ENCODE measurements around the gene C1orf146. TPM values are rescaled to one million over a fixed set of nuclear protein-coding genes. Genes with fewer than 3 reads are reported as not detected.

Gene C1orf146
- total RNA-seq, 1 donor from 2014 or later: not detected

GRCh38 chr1:92219028-92219427, 1.3 kb downstream of the C1orf146 start:
- Histone ChIP-seq H3K9ac (no peak overlapping the region), H3K27ac (no peak overlapping the region), H3K79me2 (ENCODE audit: low read depth) (no peaks in the 10 kb centered on the region), H3K4me3 (no peak overlapping the region), H3K9me3 (ENCODE audit: low read depth) (no peaks in the 10 kb centered on the region), H3F3A (ENCODE audit: low read depth) (no peaks in the 10 kb centered on the region), H3K4me1 (no peaks in the 10 kb centered on the region), H3K4me2 (no peak overlapping the region), H4K20me1 (ENCODE audit: low read depth) (no peaks in the 10 kb centered on the region), H2AFZ (replicated peaks) (no peak overlapping the region), H3K36me3 (no peaks in the 10 kb centered on the region), H3K27me3 (no peaks in the 10 kb centered on the region)
- H3K27ac Mint-ChIP-seq: no peak overlapping the region
- no peaks in the 10 kb centered on the region for H3K36me3 Mint-ChIP-seq
- no peak for TF ChIP-seq EZH2 (IDR thresholded peaks at IDR 0.05)
- no peaks in the 10 kb centered on the region for H3K4me1 Mint-ChIP-seq
- no peak overlapping the region for H3K4me3 Mint-ChIP-seq
- H3K9me3 Mint-ChIP-seq: no peaks in the 10 kb centered on the region
- peaks cover 2% of the 10 kb centered on the region for H3K27me3 Mint-ChIP-seq (ENCODE audit: insufficient read depth, low read depth)
- DNase-seq (ENCODE audit: low spot score): no peak

GRCh38 chr1:92228401-92228800, 10.7 kb downstream of the C1orf146 start:
- Histone ChIP-seq H3K9me3 (ENCODE audit: low read depth) (no peaks in the 10 kb centered on the region), H3K4me2 (no peak overlapping the region), H2AFZ (replicated peaks) (no peak overlapping the region), H3K9ac (no peak overlapping the region), H3K4me1 (no peaks in the 10 kb centered on the region), H3K79me2 (ENCODE audit: low read depth) (no peaks in the 10 kb centered on the region), H3K4me3 (no peak overlapping the region), H3K36me3 (no peaks in the 10 kb centered on the region), H3K27ac (no peak overlapping the region), H3K27me3 (no peaks in the 10 kb centered on the region), H4K20me1 (ENCODE audit: low read depth) (no peaks in the 10 kb centered on the region), H3F3A (ENCODE audit: low read depth) (no peaks in the 10 kb centered on the region)
- Mint-ChIP-seq H3K4me1 (no peaks in the 10 kb centered on the region), H3K9me3 (no peaks in the 10 kb centered on the region), H3K4me3 (no peak overlapping the region), H3K27ac (no peak overlapping the region), H3K36me3 (no peaks in the 10 kb centered on the region), H3K27me3 (ENCODE audit: insufficient read depth, low read depth) (no peaks in the 10 kb centered on the region)
- TF ChIP-seq EZH2phosphoT487 (IDR thresholded peaks at IDR 0.05) (no peak), CTCF (IDR thresholded peaks at IDR 0.05) (no peak), EZH2 (IDR thresholded peaks at IDR 0.05) (no peak)
- no peak for DNase-seq (ENCODE audit: low spot score)

GRCh38 chr1:92230736-92231135, 13.0 kb downstream of the C1orf146 start:
- no peaks in the 10 kb centered on the region for H3F3A ChIP-seq (ENCODE audit: low read depth)
- no peak overlapping the region for H3K4me3 ChIP-seq
- no peak for DNase-seq (ENCODE audit: low spot score)
- TF ChIP-seq EZH2 (IDR thresholded peaks at IDR 0.05): no peak
- TF ChIP-seq CTCF (IDR thresholded peaks at IDR 0.05): no peak
- no peak for TF ChIP-seq EZH2phosphoT487 (IDR thresholded peaks at IDR 0.05)
- H3K27me3 ChIP-seq: no peaks in the 10 kb centered on the region
- no peaks in the 10 kb centered on the region for H3K79me2 ChIP-seq (ENCODE audit: low read depth)
- Mint-ChIP-seq H3K4me3 (no peak overlapping the region), H3K36me3 (no peaks in the 10 kb centered on the region), H3K27me3 (ENCODE audit: insufficient read depth, low read depth) (no peaks in the 10 kb centered on the region), H3K27ac (no peak overlapping the region), H3K9me3 (no peaks in the 10 kb centered on the region), H3K4me1 (no peaks in the 10 kb centered on the region)
- H4K20me1 ChIP-seq (ENCODE audit: low read depth): no peaks in the 10 kb centered on the region
- H3K4me2 ChIP-seq: no peak overlapping the region
- no peak overlapping the region for H2AFZ ChIP-seq (replicated peaks)
- H3K4me1 ChIP-seq: no peaks in the 10 kb centered on the region
- no peak overlapping the region for H3K27ac ChIP-seq
- no peak overlapping the region for H3K9ac ChIP-seq
- H3K9me3 ChIP-seq (ENCODE audit: low read depth): no peaks in the 10 kb centered on the region
- H3K36me3 ChIP-seq: no peaks in the 10 kb centered on the region

GRCh38 chr1:92240034-92240433, 22.3 kb downstream of the C1orf146 start:
- H3K27me3 Mint-ChIP-seq (ENCODE audit: insufficient read depth, low read depth): peaks cover 2% of the 10 kb centered on the region
- no peak overlapping the region for H3K4me3 Mint-ChIP-seq
- no peak for DNase-seq (ENCODE audit: low spot score)
- Histone ChIP-seq H3K9me3 (ENCODE audit: low read depth) (no peaks in the 10 kb centered on the region), H3K27ac (no peak overlapping the region), H3K36me3 (no peaks in the 10 kb centered on the region), H3F3A (ENCODE audit: low read depth) (peaks cover 4% of the 10 kb centered on the region), H2AFZ (replicated peaks) (no peak overlapping the region), H3K79me2 (ENCODE audit: low read depth) (no peaks in the 10 kb centered on the region), H3K9ac (no peak overlapping the region), H4K20me1 (ENCODE audit: low read depth) (no peaks in the 10 kb centered on the region), H3K4me1 (no peaks in the 10 kb centered on the region), H3K4me2 (no peak overlapping the region), H3K4me3 (no peak overlapping the region), H3K27me3 (no peaks in the 10 kb centered on the region)
- TF ChIP-seq CTCF (IDR thresholded peaks at IDR 0.05): no peak
- no peak for TF ChIP-seq EZH2phosphoT487 (IDR thresholded peaks at IDR 0.05)
- TF ChIP-seq EZH2 (IDR thresholded peaks at IDR 0.05): no peak
- no peak overlapping the region for H3K27ac Mint-ChIP-seq
- no peaks in the 10 kb centered on the region for H3K4me1 Mint-ChIP-seq
- no peaks in the 10 kb centered on the region for H3K9me3 Mint-ChIP-seq
- no peaks in the 10 kb centered on the region for H3K36me3 Mint-ChIP-seq
